SK-N-MC (cell line): ENCODE measurements around the gene DEAF1.

Experiments used
- EZH2 ChIP-seq: fragments of 200-600 bp; sonication (generic); IDR thresholded peaks from one replicate; pipeline ENCODE4 v1.6.1; 2017; ENCODE audit warnings: antibody characterized with exemption
- FOXP2 ChIP-seq: optimal IDR thresholded peaks from 2 replicates; pipeline ENCODE3; 2011; ENCODE audit warnings: mild to moderate bottlenecking, moderate library complexity; ENCODE audit not compliant: insufficient read depth; ENCODE audit errors: extremely low read length, control extremely low read depth
- POLR2AphosphoS5 ChIP-seq: IDR thresholded peaks from 2 replicates; pipeline ENCODE4 v1.6.1; 2012; ENCODE audit warnings: mild to moderate bottlenecking, low read depth, low read length, borderline replicate concordance

- TF ChIP-seq EZH2 (no peak), POLR2AphosphoS5 (no peak), FOXP2 (no peak)
These were observed 48.8 kb downstream of the DEAF1 start for GRCh38 chr11:646214-646613.
